PC-9 (cell line): ENCODE measurements around the gene MAN1A2. TPM values are rescaled to one million over a fixed set of nuclear protein-coding genes. Genes with fewer than 3 reads are reported as not detected.
"Not testable (repeated sequence)": the region's sequence is repeated elsewhere in the genome, so short reads cannot be mapped to it uniquely, and the experiment has no call there.

Experiments
- BruUV-seq: library from RNA; stranded (reverse); fragments of 400-500 nt; replicated peaks from 2 replicates; lab custom pipeline; 2021; lab: Mats Ljungman, UMichigan
- CTCF ChIA-PET: fragments of 300-600 bp; sonication (Branson Sonifier 250); formaldehyde crosslinking; loops from one replicate; lab custom pipeline; 2022; ENCODE audit warnings: antibody characterized with exemption; lab: Charles Lee
- POLR2A ChIA-PET: fragments of 300-600 bp; sonication (Branson Sonifier 250); formaldehyde crosslinking; loops from one replicate; lab custom pipeline; 2022; ENCODE audit warnings: antibody characterized with exemption; ENCODE audit not compliant: unreplicated experiment; lab: Charles Lee
- DNase-seq, 2 experiments: peaks; one replicate each; pipeline versions ENCODE4 v3.0.0 to v3.0.0-alpha.2; 2015 to 2022; ENCODE audit warnings: mixed read lengths in 1 of 2
- H2AFZ ChIP-seq: fragments of 200-600 bp; sonication (generic); 2 replicates; pipeline ENCODE4 v1.8.1; 2017; ENCODE audit warnings: antibody characterized with exemption
- H3F3A ChIP-seq: fragments of 200-600 bp; sonication (generic); 2 replicates; pipeline ENCODE4 v1.8.1; 2017; ENCODE audit warnings: antibody characterized with exemption, mild to moderate bottlenecking, low read depth; ENCODE audit not compliant: insufficient read depth
- H3K27ac ChIP-seq: fragments of 200-600 bp; sonication (generic); 2 replicates; pipeline ENCODE4 v1.6.1; 2016; ENCODE audit warnings: mixed run types
- H3K27me3 ChIP-seq: fragments of 200-600 bp; sonication (generic); 2 replicates; pipeline ENCODE4 v1.6.1; 2016; ENCODE audit warnings: low read depth, mixed run types; ENCODE audit not compliant: insufficient read depth
- H3K36me3 ChIP-seq: fragments of 200-600 bp; sonication (generic); 2 replicates; pipeline ENCODE4 v1.6.1; 2016; ENCODE audit warnings: low read depth, mixed run types
- H3K4me1 ChIP-seq: fragments of 200-600 bp; sonication (generic); replicated peaks from 2 replicates; pipeline ENCODE4 v1.6.1; 2016; ENCODE audit warnings: mixed run types; ENCODE audit not compliant: insufficient read depth
- H3K4me2 ChIP-seq: fragments of 200-600 bp; sonication (generic); 2 replicates; pipeline ENCODE4 v1.6.1; 2017; ENCODE audit warnings: mixed run types
- H3K4me3 ChIP-seq: fragments of 200-600 bp; sonication (generic); 2 replicates; pipeline ENCODE4 v1.6.1; 2016; ENCODE audit warnings: mixed run types
- H3K79me2 ChIP-seq: fragments of 200-600 bp; sonication (generic); 2 replicates; pipeline ENCODE4 v1.6.1; 2017; ENCODE audit warnings: low read depth, mixed run types
- H3K9me2 ChIP-seq: fragments of 200-600 bp; sonication (generic); 2 replicates; pipeline ENCODE4 v1.8.1; 2017; ENCODE audit warnings: mild to moderate bottlenecking; ENCODE audit not compliant: insufficient read depth
- H3K9me3 ChIP-seq: fragments of 200-600 bp; sonication (generic); 2 replicates; pipeline ENCODE4 v1.8.1; 2016; ENCODE audit warnings: low read depth; ENCODE audit not compliant: insufficient read depth
- H4K20me1 ChIP-seq: fragments of 200-600 bp; sonication (generic); 2 replicates; pipeline ENCODE4 v1.8.1; 2017; ENCODE audit not compliant: insufficient read depth
- EZH2 ChIP-seq: fragments of 200-600 bp; sonication (generic); IDR thresholded peaks from 2 replicates; pipeline ENCODE4 v1.8.0; 2017; ENCODE audit warnings: antibody characterized with exemption, low read depth
- intact Hi-C: fragments of 100-400 bp; cut with micrococcal nuclease; formaldehyde crosslinking; loops from one replicate; pipeline ENCODE4 v1.10.0; 2022; ENCODE audit not compliant: unreplicated experiment
- total RNA-seq: library from RNA; stranded (reverse); gene quantifications from 2 replicates; pipeline ENCODE4 v1.2.3, GENCODE V29; 2021
- TF ChIP-seq, protein P1 (sequence below): fragments of 200-600 bp; sonication (generic); conservative IDR thresholded peaks from 2 replicates; pipeline ENCODE4 v1.6.1; 2017; ENCODE audit warnings: mixed run types, antibody characterized with exemption, mild to moderate bottlenecking, moderate library complexity

Gene MAN1A2
- total RNA-seq, 1 experiment from 2014 or later, result 50.3 TPM

DNA sequence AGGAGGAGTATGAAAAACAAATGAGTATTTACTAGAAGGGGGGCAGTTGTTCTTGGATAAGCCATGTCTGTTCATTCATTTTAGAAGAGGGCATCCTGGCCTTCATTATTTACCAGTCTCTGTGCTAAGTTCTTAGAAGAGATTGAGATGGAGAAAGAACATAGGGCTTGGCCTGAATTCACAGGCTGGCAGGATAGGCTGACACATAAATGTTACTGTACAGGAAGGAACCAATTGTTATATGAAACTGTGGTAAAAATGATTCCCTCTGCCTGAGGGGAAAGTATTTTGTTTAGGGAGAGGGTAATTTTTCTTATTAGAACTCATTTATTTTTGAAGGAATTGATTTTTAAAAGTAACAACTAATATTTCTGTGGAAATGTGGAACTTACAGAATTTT is 99.5 kb downstream of the MAN1A2 start:
- H3K9me2 ChIP-seq, result no peaks in the 10 kb centered on the region
- BruUV-seq, result no TSS peak
- no peak for DNase-seq
- intact Hi-C loops, result no loop called here
- no peak overlapping the region for H3K27ac ChIP-seq
- TF ChIP-seq, protein P1, sequence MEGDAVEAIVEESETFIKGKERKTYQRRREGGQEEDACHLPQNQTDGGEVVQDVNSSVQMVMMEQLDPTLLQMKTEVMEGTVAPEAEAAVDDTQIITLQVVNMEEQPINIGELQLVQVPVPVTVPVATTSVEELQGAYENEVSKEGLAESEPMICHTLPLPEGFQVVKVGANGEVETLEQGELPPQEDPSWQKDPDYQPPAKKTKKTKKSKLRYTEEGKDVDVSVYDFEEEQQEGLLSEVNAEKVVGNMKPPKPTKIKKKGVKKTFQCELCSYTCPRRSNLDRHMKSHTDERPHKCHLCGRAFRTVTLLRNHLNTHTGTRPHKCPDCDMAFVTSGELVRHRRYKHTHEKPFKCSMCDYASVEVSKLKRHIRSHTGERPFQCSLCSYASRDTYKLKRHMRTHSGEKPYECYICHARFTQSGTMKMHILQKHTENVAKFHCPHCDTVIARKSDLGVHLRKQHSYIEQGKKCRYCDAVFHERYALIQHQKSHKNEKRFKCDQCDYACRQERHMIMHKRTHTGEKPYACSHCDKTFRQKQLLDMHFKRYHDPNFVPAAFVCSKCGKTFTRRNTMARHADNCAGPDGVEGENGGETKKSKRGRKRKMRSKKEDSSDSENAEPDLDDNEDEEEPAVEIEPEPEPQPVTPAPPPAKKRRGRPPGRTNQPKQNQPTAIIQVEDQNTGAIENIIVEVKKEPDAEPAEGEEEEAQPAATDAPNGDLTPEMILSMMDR, result no peak
- TF ChIP-seq EZH2, result no peak
- POLR2A ChIA-PET, result no interaction called here
- H3K27me3 ChIP-seq, result no peaks in the 10 kb centered on the region
- H3K9me3 ChIP-seq, result no peaks in the 10 kb centered on the region
- H3K4me2 ChIP-seq, result no peak overlapping the region
- H3K4me3 ChIP-seq, result no peak overlapping the region
- no peaks in the 10 kb centered on the region for H3F3A ChIP-seq
- H4K20me1 ChIP-seq, result no peaks in the 10 kb centered on the region; the same call in 1 of the 2 replicates
- no peak overlapping the region for H2AFZ ChIP-seq
- CTCF ChIA-PET, result no interaction called here
- no peaks in the 10 kb centered on the region for H3K79me2 ChIP-seq
- no peaks in the 10 kb centered on the region for H3K36me3 ChIP-seq
- no peaks in the 10 kb centered on the region for H3K4me1 ChIP-seq

DNA sequence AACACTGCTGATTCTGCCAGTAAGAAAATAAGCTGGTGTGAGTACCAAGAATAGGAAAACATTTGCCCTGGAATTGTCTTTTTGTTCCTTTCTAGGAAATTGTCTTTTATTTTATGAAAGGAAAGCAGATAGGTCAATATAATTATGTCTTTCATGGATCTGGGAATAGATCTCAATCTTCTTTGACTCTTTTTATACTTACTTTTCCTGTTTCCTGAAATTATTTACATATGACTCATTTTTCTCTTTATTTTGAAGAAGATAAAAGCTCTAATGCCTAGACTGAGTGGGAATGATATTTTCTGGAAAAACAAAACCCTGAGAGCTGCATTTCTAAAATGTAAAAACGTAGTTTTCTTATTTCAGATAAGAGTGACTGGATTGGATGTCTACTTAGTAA is 100.1 kb downstream of the MAN1A2 start:
- Histone ChIP-seq H3F3A (no peaks in the 10 kb centered on the region), H3K9me2 (no peaks in the 10 kb centered on the region), H3K27me3 (no peaks in the 10 kb centered on the region), H3K36me3 (no peaks in the 10 kb centered on the region), H3K4me1 (no peaks in the 10 kb centered on the region), H2AFZ (no peak overlapping the region), H3K27ac (no peak overlapping the region), H3K79me2 (no peaks in the 10 kb centered on the region), H3K4me3 (no peak overlapping the region), H3K9me3 (no peaks in the 10 kb centered on the region), H4K20me1 (no peaks in the 10 kb centered on the region; the same call in 1 of the 2 replicates), H3K4me2 (no peak overlapping the region)
- ChIA-PET POLR2A (no interaction called here), CTCF (no interaction called here)
- no TSS peak for BruUV-seq
- no peak for DNase-seq
- no peak for TF ChIP-seq EZH2
- TF ChIP-seq, protein P1, result no peak
- intact Hi-C loops, result no loop called here

GRCh38 chr1:117473063-117473462 is 105.8 kb downstream of the MAN1A2 start:
- H3K27me3 ChIP-seq, result no peaks in the 10 kb centered on the region
- CTCF ChIA-PET, result no interaction called here
- TF ChIP-seq, protein P1, result no peak
- no peak for TF ChIP-seq EZH2
- no peak for DNase-seq
- intact Hi-C loops, result loop anchor here (10.0 kb wide), 1 partner anchor 78 kb away; no protein-coding TSS in a partner anchor
- no peaks in the 10 kb centered on the region for H3K79me2 ChIP-seq
- H4K20me1 ChIP-seq, result no peaks in the 10 kb centered on the region
- POLR2A ChIA-PET, result interaction anchor here (0.6 kb wide), 1 partner anchor 52 kb away, joined by 4 read pairs; no protein-coding TSS in a partner anchor
- no peak overlapping the region for H2AFZ ChIP-seq
- no peaks in the 10 kb centered on the region for H3K4me1 ChIP-seq
- H3K4me2 ChIP-seq, result no peak overlapping the region
- H3K27ac ChIP-seq, result no peak overlapping the region
- no peaks in the 10 kb centered on the region for H3K36me3 ChIP-seq
- no peaks in the 10 kb centered on the region for H3K9me2 ChIP-seq
- no peak overlapping the region for H3K4me3 ChIP-seq
- H3K9me3 ChIP-seq, result no peaks in the 10 kb centered on the region
- BruUV-seq, result no TSS peak
- H3F3A ChIP-seq, result no peaks in the 10 kb centered on the region

DNA sequence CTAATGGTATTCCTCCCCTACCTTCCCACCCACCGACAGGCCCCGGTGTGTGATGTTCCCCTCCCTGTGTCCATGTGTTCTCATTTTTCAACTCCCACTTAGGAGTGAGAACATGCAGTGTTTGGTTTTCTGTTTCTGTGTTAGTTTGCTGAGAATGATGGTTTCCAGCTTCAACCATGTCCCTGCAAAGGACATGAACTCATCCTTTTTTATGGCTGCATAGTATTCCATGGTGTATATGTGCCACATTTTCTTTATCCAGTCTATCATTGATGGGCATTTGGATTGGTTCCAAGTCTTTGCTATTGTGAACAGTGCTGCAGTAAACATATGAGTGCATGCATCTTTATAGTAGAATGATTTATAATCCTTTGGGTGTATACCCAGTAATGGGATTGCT is 108.2 kb downstream of the MAN1A2 start:
- H4K20me1 ChIP-seq, H3K36me3 ChIP-seq, H3F3A ChIP-seq, BruUV-seq, H3K4me3 ChIP-seq, CTCF ChIA-PET, H3K4me1 ChIP-seq, POLR2A ChIA-PET, H3K9me2 ChIP-seq, H3K79me2 ChIP-seq, DNase-seq, H3K27ac ChIP-seq, H2AFZ ChIP-seq, H3K27me3 ChIP-seq, H3K9me3 ChIP-seq, H3K4me2 ChIP-seq: not testable (repeated sequence)
- intact Hi-C loops, result loop anchor here (10.0 kb wide), 1 partner anchor 81 kb away; no protein-coding TSS in a partner anchor
